ENCODE measurements around the gene MYO7B.

MYO7B gene

GRCh38 chr2:127627740-127628571, 92.5 kb downstream of the MYO7B start:
- no peak for DNase-seq

GRCh38 chr2:127628767-127629614, 93.5 kb downstream of the MYO7B start:
- DNase-seq: no peak

GRCh38 chr2:127629637-127630036, 94.2 kb downstream of the MYO7B start:
- no peak for DNase-seq

DNA sequence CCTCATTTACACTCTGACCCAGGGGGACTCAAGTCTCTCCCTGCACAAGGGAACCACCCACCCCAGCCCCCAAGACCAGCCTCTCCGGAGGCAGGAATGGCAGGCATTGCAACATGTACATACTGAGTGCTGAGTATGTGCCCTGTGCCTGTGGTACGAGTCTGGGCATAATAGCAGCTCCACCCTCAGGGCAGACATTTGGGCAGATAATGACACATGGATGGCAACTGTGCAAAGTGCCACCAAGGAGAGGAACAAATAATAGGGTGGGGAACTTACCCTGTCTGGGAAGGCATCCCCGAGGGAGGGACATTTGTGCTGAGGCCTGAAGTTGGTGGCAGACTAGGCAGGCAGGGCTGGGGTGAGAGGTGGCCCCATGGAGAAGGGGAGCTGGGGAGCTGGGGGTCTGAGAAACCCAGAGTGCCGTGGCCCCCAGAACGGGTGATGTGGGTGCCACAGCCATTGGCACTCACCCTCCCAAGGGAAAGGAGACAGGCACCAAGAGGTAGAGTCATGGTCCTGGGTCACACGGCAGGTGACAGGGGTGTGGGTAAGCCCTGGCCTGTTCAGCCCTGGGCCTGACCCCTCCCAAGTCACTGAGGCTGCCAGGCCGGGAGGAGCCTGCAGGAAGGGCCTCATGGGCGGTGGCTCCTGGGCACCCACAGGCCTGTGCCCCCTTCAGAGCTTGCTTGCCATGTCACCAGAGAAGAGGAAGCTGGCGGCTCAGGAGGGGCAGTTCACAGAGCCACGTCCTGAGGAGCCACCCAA, 94.8 kb downstream of the MYO7B start:
- no peak for DNase-seq

DNA sequence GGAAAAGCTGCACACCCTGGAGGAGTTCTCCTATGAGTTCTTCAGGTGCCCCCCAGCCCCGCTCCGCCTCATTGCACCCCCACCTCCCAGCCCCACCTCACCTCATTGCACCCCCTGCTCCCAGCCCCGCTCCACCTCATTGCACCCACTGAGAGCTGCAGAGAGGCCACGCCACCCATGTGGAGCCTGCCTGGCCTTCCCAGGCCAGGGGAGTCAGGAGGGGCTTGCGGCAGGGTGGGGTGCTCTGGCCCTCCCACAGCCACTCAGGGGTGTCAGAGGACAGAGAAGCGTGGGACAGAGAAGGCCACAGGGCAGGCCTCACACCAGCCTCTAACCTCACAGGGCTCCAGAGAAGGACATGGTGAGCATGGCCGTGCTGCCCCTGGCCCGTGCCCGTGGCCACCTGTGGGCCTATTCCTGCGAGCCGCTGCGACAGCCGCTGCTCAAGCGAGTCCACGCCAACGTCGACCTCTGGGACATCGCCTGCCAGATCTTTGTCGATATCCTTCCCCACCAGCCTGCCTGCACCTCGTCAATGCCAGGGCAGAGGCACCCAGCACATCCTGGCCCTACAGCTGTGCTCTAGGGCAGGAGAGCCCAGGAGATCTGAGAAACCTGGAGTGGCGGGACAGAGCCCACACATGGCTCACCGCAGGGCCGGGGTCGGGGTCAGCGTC, 95.5 kb downstream of the MYO7B start:
- DNase-seq: no peak

DNA sequence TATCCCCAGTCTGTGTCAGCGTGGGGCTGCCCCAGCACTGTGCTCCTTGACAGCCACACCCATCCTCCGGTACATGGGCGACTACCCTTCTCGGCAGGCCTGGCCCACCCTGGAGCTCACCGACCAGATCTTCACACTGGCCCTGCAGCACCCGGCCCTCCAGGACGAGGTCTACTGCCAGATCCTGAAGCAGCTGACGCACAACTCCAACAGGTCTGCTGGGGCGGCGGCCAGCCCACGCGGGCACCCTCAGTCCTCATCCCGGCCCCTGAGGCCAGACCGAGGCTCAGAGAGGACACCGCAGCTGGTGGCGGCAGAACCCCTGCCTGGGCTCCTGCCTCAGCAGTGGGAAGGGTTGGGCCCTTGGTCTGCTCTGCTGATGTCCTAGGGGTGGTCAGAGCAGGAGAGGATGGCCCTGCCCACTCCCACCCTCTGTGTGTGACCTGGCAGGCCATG, 96.1 kb downstream of the MYO7B start:
- DNase-seq: no peak

GRCh38 chr2:127631997-127632581, 96.6 kb downstream of the MYO7B start:
- no peak for DNase-seq

DNA sequence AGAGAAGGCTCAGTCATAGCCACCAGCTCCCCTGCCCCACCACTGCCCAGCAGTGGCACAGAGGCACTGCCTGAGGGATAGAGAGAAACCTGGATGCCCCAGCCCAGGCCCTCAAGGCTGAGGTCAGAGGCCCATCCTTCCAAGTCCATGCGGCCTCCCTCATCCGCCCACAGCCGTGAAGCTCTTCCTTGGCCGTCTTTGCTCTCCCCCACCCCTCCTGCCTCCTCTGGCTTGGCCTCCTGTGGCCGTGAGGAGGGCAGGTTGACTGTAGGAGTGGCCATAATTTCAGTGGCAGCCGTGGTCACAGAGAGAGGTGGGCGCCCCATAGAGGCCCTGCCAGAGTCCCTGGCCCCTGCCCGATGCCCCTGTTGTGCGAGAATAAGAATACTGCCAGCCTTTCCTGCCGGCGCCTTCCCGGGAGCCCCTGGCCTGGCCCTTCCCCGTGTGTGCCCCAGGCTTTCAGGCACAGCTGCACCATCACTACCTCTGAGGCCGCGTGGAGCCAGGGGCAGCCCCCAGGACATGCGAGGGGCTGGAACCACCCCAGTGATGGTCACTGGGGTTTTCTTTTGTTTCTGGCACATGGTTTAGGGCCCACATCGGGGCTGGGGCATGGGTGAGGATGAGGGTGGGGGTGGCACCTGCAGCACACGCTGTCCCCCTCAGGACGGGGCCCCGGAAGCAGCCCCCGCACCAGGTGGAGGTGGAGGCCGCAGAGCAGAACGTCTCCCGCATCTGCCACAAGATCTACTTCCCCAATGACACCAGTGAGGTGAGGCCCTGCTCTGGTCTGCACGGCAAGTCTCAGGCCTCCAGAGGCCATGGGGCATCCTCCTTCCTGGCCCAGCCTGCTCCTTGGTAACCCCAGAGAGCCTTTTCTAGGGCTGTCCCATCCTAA, 97.4 kb downstream of the MYO7B start:
- no peak for DNase-seq

DNA sequence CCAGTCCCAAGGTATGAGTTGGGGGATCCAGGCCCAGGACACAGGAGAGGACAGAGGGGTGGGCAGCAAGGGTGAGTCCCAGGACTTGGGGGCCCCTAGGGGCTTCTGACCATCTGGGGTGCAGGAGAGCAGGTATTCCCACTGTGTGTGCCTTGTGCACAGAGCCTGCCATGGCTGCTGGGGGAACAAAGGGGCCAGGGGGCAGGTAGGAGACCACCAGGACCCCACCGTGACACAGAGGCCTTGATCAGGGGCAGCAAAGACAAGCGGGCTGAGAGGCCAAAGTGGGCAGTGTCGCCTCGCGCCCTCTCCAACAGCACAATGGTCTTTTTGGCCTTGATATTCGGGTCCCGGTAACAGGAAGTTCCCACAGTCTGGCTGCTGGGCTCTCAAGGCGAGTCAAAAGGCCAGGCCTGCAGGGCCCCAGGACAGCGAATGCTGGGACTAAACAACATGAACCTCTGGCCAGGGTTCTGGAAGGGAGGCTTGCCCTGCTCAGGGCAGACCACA, 98.1 kb downstream of the MYO7B start:
- no peak for DNase-seq

- no peak for DNase-seq
Observed at GRCh38 chr2:127634066-127634617, 98.7 kb downstream of the MYO7B start.

- no peak for DNase-seq
Observed at GRCh38 chr2:127634626-127635379, 99.3 kb downstream of the MYO7B start.

DNA sequence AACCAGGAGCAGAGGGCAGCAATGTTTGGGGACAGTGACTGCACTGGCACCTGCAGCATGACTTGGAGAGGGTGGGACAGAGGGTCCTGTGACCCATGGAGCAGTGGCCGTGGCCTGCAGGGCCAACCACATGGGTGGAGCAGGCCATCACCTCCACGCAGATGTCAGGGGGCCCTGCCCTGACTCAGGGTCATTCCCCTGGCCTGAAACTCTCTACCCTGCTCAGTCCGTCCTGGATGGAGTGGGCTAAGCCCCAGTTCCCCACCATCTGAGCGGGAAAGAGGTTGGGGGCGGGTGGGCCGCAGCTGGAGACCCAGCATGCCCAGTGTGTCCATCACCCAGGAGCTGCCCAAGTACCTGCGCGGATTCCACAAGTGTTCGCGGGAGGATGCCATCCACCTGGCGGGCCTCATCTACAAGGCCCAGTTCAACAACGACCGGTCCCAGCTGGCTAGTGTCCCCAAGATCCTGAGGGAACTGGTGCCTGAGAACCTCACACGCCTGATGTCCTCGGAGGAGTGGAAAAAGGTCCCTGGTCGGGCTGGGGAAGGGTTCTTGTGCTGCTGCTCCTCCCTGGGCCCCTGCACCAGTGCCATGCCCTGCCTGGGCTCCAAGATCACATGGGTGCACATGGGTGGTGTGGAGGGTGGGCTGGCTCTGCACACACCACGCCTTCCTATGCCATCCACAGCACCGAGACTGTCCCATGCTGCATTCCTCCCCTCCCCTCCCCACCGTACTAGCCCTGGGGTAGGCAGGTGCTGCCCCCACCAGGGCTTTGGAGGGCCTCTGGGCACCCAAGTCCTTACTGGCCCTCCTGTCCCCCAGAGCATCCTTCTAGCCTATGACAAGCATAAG, 100.1 kb downstream of the MYO7B start:
- DNase-seq: no peak

DNA sequence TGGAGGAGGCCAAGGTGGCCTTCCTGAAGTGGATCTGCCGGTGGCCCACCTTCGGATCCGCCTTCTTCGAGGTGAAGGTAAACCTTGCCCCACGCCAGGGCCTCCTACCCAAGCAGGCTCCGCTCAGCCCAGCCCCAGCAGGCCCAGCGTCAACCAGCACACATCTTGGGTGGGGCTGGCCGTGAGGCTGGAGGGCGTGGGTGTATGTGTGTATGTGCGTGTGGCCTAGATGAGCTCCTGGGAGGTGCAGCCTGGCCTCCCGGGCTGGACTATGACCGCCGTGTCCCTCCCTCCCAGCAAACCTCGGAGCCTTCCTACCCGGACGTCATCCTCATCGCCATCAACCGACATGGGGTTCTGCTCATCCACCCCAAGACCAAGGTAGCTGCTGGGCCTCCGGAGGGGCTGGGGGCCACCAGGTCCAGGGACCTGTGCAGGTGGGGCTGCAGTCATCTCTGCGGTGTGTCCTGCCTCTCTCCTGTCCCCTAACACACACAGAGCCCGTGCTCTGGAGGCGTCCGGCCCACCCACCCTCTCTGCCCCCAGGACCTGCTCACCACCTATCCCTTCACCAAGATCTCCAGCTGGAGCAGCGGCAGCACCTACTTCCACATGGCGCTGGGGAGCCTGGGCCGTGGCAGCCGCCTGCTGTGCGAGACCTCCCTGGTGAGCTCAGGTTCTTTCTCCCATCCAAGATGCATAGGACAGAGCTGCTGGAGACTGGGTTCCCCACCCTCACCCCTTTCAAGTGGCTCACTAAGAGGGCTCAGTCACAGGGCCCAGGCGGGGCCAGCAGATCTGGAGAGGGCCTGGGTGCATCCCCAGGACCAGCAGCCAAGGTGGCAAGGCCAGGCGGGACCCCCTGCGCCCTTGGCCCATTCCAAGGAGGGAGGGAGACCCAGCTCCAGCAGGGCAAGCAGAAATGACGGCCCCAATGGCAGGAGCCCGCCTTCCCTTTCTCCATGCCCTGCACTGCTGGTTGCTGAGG, 101.1 kb downstream of the MYO7B start:
- DNase-seq: no peak

- no peak for DNase-seq
Observed at GRCh38 chr2:127637236-127637630, 101.8 kb downstream of the MYO7B start.

DNA sequence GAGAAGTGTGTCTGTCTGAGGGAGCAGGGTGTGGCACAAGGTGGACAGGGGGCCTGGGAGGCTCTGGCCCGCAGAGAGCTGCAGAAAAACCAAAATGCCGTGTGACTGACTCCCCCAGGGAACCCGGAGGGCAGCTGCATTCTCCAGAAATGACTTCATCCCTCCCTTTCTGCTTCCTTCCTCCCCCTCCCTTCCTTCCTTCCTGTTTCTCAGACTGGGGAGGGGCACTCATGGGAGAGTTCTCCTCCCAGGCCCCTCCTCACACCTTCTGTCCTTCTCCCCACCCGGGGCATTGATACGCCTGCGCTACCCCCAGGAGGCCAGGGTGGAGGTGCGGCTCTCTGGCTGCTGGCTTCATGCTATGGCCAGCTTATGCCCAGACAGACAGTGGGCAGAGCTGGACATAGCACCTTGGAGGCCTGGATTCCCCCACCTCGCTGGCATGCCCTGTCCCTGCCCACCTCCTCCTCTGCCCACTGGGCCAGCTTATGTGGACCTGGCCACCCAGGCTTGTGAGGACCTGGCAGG, 102.3 kb downstream of the MYO7B start:
- no peak for DNase-seq

DNA sequence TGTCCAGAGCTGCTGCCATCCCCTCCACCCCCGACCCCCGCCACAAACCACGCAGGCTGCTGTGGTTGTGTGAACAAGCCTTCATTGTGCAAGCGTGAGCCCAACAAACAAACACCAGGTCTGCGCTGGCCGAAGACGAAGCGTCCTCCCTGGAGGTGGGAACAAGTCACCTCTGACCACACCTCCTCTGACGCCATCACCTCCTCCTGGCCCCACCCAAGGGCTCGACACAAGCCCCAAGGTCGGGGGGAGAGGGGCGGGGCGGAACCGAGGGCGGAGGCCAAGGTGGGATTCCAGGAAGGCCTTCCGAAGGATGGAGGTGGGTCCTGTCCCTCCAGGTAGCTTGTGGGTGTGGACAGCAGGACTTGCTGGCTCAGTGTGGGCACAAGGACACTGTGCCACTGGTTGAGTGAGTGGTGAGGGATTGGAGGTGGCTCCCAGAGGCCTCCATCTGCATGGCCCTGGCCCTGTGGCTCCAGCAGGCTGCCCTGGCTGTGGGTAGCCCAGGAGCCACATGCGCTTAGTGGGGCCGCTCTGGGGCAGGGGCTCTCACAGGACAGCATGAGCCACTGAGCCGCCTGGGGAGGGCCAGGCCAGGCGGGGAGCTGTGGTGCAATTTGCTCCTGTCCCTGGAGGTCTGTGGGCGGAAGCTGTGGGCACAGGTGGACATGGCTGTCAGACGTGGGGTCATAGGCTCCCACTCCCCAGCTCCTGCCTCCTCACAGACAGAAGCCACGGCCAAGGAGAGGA, 103.1 kb downstream of the MYO7B start:
- no peak for DNase-seq
